Astrocyte (in vitro differentiated cells and primary cell): Measurements from ENCODE around the gene ZC3H18. TPM values are rescaled to one million over a fixed set of nuclear protein-coding genes. Genes with fewer than 3 reads are reported as not detected.

Experiments used
- DNase-seq: peaks from one replicate; pipeline ENCODE4 v3.0.0-alpha.2; 2010; ENCODE audit warnings: low read depth
- FAIRE-seq: peaks from 2 replicates; lab custom pipeline; 2011; peaks lifted over from hg19 to GRCh38; lab: Jason Lieb, UNC
- H2AFZ ChIP-seq: 2 replicates; pipeline ENCODE4 v1.6.0; 2012; ENCODE audit warnings: low read depth, low read length, inconsistent platforms
- H3K27ac ChIP-seq: 2 replicates; pipeline ENCODE4 v1.5.1; 2011; ENCODE audit warnings: low read depth, low read length, inconsistent platforms
- H3K27me3 ChIP-seq: 2 replicates; pipeline ENCODE4 v1.6.0; 2011; ENCODE audit warnings: low read length, inconsistent platforms; ENCODE audit not compliant: insufficient read depth
- H3K36me3 ChIP-seq: 2 replicates; pipeline ENCODE4 v1.5.1; 2011; ENCODE audit warnings: low read length, inconsistent platforms; ENCODE audit not compliant: insufficient read depth
- H3K4me1 ChIP-seq: 2 replicates; pipeline ENCODE4 v1.5.1; 2011; ENCODE audit warnings: low read length, inconsistent platforms; ENCODE audit not compliant: insufficient read depth
- H3K4me2 ChIP-seq: 2 replicates; pipeline ENCODE4 v1.6.0; 2012; ENCODE audit warnings: low read length, inconsistent platforms
- H3K4me3 ChIP-seq: 2 replicates; pipeline ENCODE4 v1.5.1; 2011; ENCODE audit warnings: low read depth, mild to moderate bottlenecking, low read length, inconsistent platforms; ENCODE audit not compliant: insufficient read depth
- H3K79me2 ChIP-seq: 2 replicates; pipeline ENCODE4 v1.6.0; 2012; ENCODE audit warnings: mild to moderate bottlenecking, low read length, inconsistent platforms; ENCODE audit not compliant: insufficient read depth
- H3K9ac ChIP-seq: 2 replicates; pipeline ENCODE4 v1.6.0; 2012; ENCODE audit warnings: mild to moderate bottlenecking, low read length, inconsistent platforms
- H3K9me3 ChIP-seq: 2 replicates; pipeline ENCODE4 v1.5.1; 2012; ENCODE audit warnings: low read depth, mild to moderate bottlenecking, low read length, inconsistent platforms; ENCODE audit not compliant: insufficient read depth
- H4K20me1 ChIP-seq: 2 replicates; pipeline ENCODE4 v1.6.0; 2012; ENCODE audit warnings: low read length, inconsistent platforms; ENCODE audit not compliant: insufficient read depth
- H3K27ac Mint-ChIP-seq: one replicate; pipeline ENCODE4 v1.8.0; 2021; ENCODE audit warnings: mild to moderate bottlenecking, mixed read lengths; ENCODE audit not compliant: unreplicated experiment
- H3K27me3 Mint-ChIP-seq: one replicate; pipeline ENCODE4 v1.8.0; 2021; ENCODE audit warnings: low read depth, mixed read lengths; ENCODE audit not compliant: unreplicated experiment
- H3K36me3 Mint-ChIP-seq: one replicate; pipeline ENCODE4 v1.8.0; 2021; ENCODE audit warnings: low read depth, mixed read lengths; ENCODE audit not compliant: unreplicated experiment
- H3K4me1 Mint-ChIP-seq: one replicate; pipeline ENCODE4 v1.8.0; 2021; ENCODE audit warnings: low read depth, mixed read lengths; ENCODE audit not compliant: unreplicated experiment
- H3K4me3 Mint-ChIP-seq: one replicate; pipeline ENCODE4 v1.8.0; 2021; ENCODE audit warnings: mild to moderate bottlenecking, moderate library complexity, mixed read lengths; ENCODE audit not compliant: unreplicated experiment
- H3K9me3 Mint-ChIP-seq: one replicate; pipeline ENCODE4 v1.8.0; 2021; ENCODE audit warnings: mild to moderate bottlenecking, mixed read lengths; ENCODE audit not compliant: unreplicated experiment
- CTCF ChIP-seq: IDR thresholded peaks from 2 replicates; pipeline ENCODE4 v1.5.1; 2011; ENCODE audit warnings: low read depth, mild to moderate bottlenecking, inconsistent platforms, low read length, moderate library complexity; ENCODE audit not compliant: insufficient read depth
- EZH2 ChIP-seq: IDR thresholded peaks from 2 replicates; pipeline ENCODE4 v1.6.1; 2012; ENCODE audit warnings: mild to moderate bottlenecking, low read length, inconsistent platforms; ENCODE audit not compliant: insufficient read depth
- total RNA-seq: library from RNA; stranded (reverse); gene quantifications from 2 replicates; pipeline ENCODE4 v1.2.1, GENCODE V29; 2021

Gene ZC3H18
- total RNA-seq, 1 donor from 2014 or later = 32.8 TPM

DNA sequence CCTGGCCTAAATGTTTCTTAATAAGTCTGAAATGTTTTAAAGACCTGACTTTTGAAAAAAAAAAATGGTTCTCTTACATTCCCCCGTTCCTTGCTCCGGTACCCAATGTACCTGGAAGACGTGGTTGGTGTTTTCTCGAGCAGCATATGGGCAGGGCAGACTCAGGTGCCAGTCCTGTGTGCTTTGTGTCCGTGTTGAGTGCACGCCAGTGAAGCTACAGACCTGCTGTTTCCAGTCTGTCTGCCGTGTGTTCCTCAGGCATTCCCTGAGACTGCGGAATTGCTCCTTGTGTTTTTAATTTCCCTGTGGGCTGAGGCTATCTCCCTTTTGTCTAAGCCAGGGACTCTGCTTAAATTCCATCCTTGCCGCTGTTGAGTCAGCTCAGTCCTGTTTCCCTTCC lies 56.4 kb downstream of the ZC3H18 start:
- no peaks in the 10 kb centered on the region for H3K79me2 ChIP-seq
- no peaks in the 10 kb centered on the region for H3K27me3 Mint-ChIP-seq
- peaks cover 3% of the 10 kb centered on the region for H3K4me1 Mint-ChIP-seq
- no peaks in the 10 kb centered on the region for H3K9me3 ChIP-seq
- H3K36me3 Mint-ChIP-seq = no peaks in the 10 kb centered on the region
- no peak for FAIRE-seq
- peaks cover 10% of the 10 kb centered on the region for H3K36me3 ChIP-seq
- no peak overlapping the region for H3K4me3 Mint-ChIP-seq
- H3K9ac ChIP-seq = no peak overlapping the region
- H3K4me3 ChIP-seq = no peak overlapping the region
- no peak overlapping the region for H3K27ac ChIP-seq
- H3K9me3 Mint-ChIP-seq = no peaks in the 10 kb centered on the region
- no peaks in the 10 kb centered on the region for H3K4me1 ChIP-seq
- H4K20me1 ChIP-seq = peaks cover 4% of the 10 kb centered on the region
- no peaks in the 10 kb centered on the region for H3K27me3 ChIP-seq
- H3K4me2 ChIP-seq = no peak overlapping the region
- TF ChIP-seq EZH2 (no peak), CTCF (no peak)
- no peak overlapping the region for H2AFZ ChIP-seq
- DNase-seq = no peak
- H3K27ac Mint-ChIP-seq = no peak overlapping the region

GRCh38 chr16:88627531-88628411 lies 57.6 kb downstream of the ZC3H18 start:
- FAIRE-seq = no peak
- H3K27ac Mint-ChIP-seq = no peak overlapping the region

More at GRCh38 chr16:88627531-88628411, 57.6 kb downstream of the ZC3H18 start:
- Histone ChIP-seq H3K27ac (no peak overlapping the region), H3K4me3 (no peak overlapping the region), H3K27me3 (no peaks in the 10 kb centered on the region), H3K9me3 (no peaks in the 10 kb centered on the region), H4K20me1 (peaks cover 4% of the 10 kb centered on the region), H3K4me1 (no peaks in the 10 kb centered on the region), H3K36me3 (peaks cover 7% of the 10 kb centered on the region), H2AFZ (no peak overlapping the region), H3K4me2 (no peak overlapping the region), H3K79me2 (no peaks in the 10 kb centered on the region), H3K9ac (no peak overlapping the region)
- no peak overlapping the region for H3K4me3 Mint-ChIP-seq
- no peak for DNase-seq
- H3K4me1 Mint-ChIP-seq = peaks cover 3% of the 10 kb centered on the region
- TF ChIP-seq CTCF (no peak), EZH2 (no peak)
- no peaks in the 10 kb centered on the region for H3K9me3 Mint-ChIP-seq
- peaks cover 3% of the 10 kb centered on the region for H3K36me3 Mint-ChIP-seq
- H3K27me3 Mint-ChIP-seq = no peaks in the 10 kb centered on the region
